Stimulated activated CD4-positive, alpha-beta T cell treated with anti-CD3 and anti-CD28 coated beads, Interleukin-15, amount 100 ng/mL, for 1 hour (primary cell): ENCODE results near the gene CNIH1.

Experiments used
- DNase-seq, 2 donors: peaks; one replicate each; pipeline ENCODE4 v3.0.0-alpha.2; 2020; ENCODE audit warnings: low read depth in 1 of 2, low spot score in 1 of 2

The CNIH1 gene

GRCh38 chr14:54440873-54441868 lies at the start of gene CNIH1:
Gene CNIH1 (minus strand): TSS chr14:54441374. CDS start chr14:54441327, 47 bp downstream.
- DNase-seq = peak; percentile 89 to 92

GRCh38 chr14:54490445-54491175 lies 49.4 kb upstream of the CNIH1 start:
- no peak for DNase-seq

- DNase-seq = no peak
Measured at GRCh38 chr14:54489731-54490444, 48.7 kb upstream of the CNIH1 start.

- DNase-seq = no peak
Measured at GRCh38 chr14:54489318-54489683, 48.1 kb upstream of the CNIH1 start.

- DNase-seq = peak; percentile 75 to 81
Measured at GRCh38 chr14:54488646-54489317, 47.6 kb upstream of the CNIH1 start, which contains the start of gene GMFB. Gene GMFB (minus strand): TSS chr14:54488980. CDS start chr14:54488927, 53 bp downstream.

- no peak for DNase-seq
Measured at GRCh38 chr14:54488318-54488645, 47.1 kb upstream of the CNIH1 start.

GRCh38 chr14:54487771-54488170 lies 46.6 kb upstream of the CNIH1 start:
- no peak for DNase-seq

GRCh38 chr14:54486685-54487084 lies 45.5 kb upstream of the CNIH1 start:
- DNase-seq = no peak

- DNase-seq = no peak
Measured at GRCh38 chr14:54483846-54484245, 42.7 kb upstream of the CNIH1 start.

GRCh38 chr14:54483073-54483745 lies 42.0 kb upstream of the CNIH1 start:
- no peak for DNase-seq

- DNase-seq = no peak
Measured at GRCh38 chr14:54481695-54482094, 40.5 kb upstream of the CNIH1 start.

- no peak for DNase-seq
Measured at GRCh38 chr14:54480830-54481562, 39.8 kb upstream of the CNIH1 start.

- DNase-seq = no peak
Measured at GRCh38 chr14:54478636-54479215, 37.6 kb upstream of the CNIH1 start.

GRCh38 chr14:54475911-54476310 lies 34.7 kb upstream of the CNIH1 start:
- DNase-seq = no peak

GRCh38 chr14:54475187-54475899 lies 34.2 kb upstream of the CNIH1 start:
- no peak for DNase-seq

GRCh38 chr14:54474232-54474793 lies 33.1 kb upstream of the CNIH1 start:
- DNase-seq = no peak

GRCh38 chr14:54472315-54472714 lies 31.1 kb upstream of the CNIH1 start:
- no peak for DNase-seq

- DNase-seq = no peak
Measured at GRCh38 chr14:54471641-54472040, 30.5 kb upstream of the CNIH1 start.
